HEK293 (cell line): ENCODE measurements around the gene LPA.

Experiments used
- ATF2 ChIP-seq: fragments of 450-650 bp; formaldehyde crosslinking; IDR thresholded peaks from 2 replicates; pipeline ENCODE4 v1.5.1; 2016; ENCODE audit warnings: missing biosample characterization, missing genetic modification characterization, low read depth
- HOXC10 ChIP-seq: sonication (generic); formaldehyde crosslinking; IDR thresholded peaks from 2 replicates; pipeline ENCODE4 v1.8.1; 2023; ENCODE audit warnings: mild to moderate bottlenecking, missing genetic modification reagents
- PRDM1 ChIP-seq: fragments of 450-650 bp; formaldehyde crosslinking; IDR thresholded peaks from 2 replicates; pipeline ENCODE4; 2016; ENCODE audit warnings: missing biosample characterization, missing genetic modification characterization
- PRDM4 ChIP-seq: fragments of 450-650 bp; formaldehyde crosslinking; IDR thresholded peaks from 2 replicates; pipeline ENCODE4 v1.5.1; 2017; ENCODE audit warnings: missing biosample characterization, missing genetic modification characterization
- ZBTB7A ChIP-seq: fragments of 450-650 bp; formaldehyde crosslinking; IDR thresholded peaks from 2 replicates; pipeline ENCODE4 v1.5.1; 2016; ENCODE audit warnings: low read depth, missing biosample characterization, missing genetic modification characterization
- ZNF24 ChIP-seq: fragments of 450-650 bp; formaldehyde crosslinking; IDR thresholded peaks from 2 replicates; pipeline ENCODE4 v1.5.1; 2016; ENCODE audit warnings: missing biosample characterization, missing genetic modification characterization
- ZNF600 ChIP-seq: fragments of 450-650 bp; formaldehyde crosslinking; IDR thresholded peaks from 2 replicates; pipeline ENCODE4 v1.5.1; 2016; ENCODE audit warnings: missing biosample characterization, missing genetic modification characterization
- ZNF660 ChIP-seq: fragments of 450-650 bp; IDR thresholded peaks from 2 replicates; pipeline ENCODE4 v1.5.1; 2018; ENCODE audit warnings: missing biosample characterization, mild to moderate bottlenecking, missing genetic modification characterization
- TF ChIP-seq, protein P1 (sequence below): fragments of 450-650 bp; formaldehyde crosslinking; IDR thresholded peaks from 2 replicates; pipeline ENCODE4 v1.5.1; 2016; ENCODE audit warnings: missing biosample characterization, missing genetic modification characterization, borderline replicate concordance
- TF ChIP-seq, protein P2 (sequence below): fragments of 450-650 bp; formaldehyde crosslinking; IDR thresholded peaks from 2 replicates; pipeline ENCODE4 v1.5.1; 2016; ENCODE audit warnings: missing biosample characterization, missing genetic modification characterization, borderline replicate concordance
- TF ChIP-seq, protein P3 (sequence below): fragments of 450-650 bp; formaldehyde crosslinking; IDR thresholded peaks from 2 replicates; pipeline ENCODE4 v1.5.1; 2016; ENCODE audit warnings: missing biosample characterization, missing genetic modification characterization
- TF ChIP-seq, protein P4 (sequence below): fragments of 450-650 bp; formaldehyde crosslinking; IDR thresholded peaks from 2 replicates; pipeline ENCODE4 v1.5.1; 2016; ENCODE audit warnings: missing biosample characterization, missing genetic modification characterization

Gene LPA

DNA sequence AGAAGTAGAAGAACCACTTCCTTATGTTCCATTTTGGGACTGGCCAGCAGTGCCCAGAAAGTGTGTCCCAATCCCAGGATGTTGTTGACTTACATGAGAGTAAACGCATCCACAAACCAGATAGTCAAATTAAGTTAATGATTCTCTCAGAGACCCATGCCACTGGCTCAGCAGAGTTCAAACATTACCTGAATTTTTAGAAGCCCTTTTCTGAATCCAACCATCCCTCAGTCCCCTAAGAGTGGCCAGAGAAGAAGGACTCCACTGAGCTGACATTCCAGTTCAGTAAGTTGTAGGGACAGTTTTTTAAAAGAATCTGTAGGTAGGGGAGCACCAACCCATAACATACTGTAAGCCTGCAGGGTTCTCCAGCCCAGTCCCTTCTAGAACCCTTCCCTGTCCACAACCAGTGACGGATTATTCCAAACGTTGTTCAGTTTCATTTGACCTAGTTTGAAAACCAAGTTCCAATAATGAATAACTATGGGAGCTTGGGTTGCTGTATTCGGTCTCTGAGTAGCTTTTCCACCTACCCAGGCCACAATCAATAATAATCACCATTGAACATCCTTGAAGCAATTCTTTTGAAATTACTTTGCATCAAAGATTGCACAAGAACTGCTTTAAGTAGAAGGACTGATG lies 153.0 kb downstream of the LPA start (continued):
- TF ChIP-seq, protein P1, sequence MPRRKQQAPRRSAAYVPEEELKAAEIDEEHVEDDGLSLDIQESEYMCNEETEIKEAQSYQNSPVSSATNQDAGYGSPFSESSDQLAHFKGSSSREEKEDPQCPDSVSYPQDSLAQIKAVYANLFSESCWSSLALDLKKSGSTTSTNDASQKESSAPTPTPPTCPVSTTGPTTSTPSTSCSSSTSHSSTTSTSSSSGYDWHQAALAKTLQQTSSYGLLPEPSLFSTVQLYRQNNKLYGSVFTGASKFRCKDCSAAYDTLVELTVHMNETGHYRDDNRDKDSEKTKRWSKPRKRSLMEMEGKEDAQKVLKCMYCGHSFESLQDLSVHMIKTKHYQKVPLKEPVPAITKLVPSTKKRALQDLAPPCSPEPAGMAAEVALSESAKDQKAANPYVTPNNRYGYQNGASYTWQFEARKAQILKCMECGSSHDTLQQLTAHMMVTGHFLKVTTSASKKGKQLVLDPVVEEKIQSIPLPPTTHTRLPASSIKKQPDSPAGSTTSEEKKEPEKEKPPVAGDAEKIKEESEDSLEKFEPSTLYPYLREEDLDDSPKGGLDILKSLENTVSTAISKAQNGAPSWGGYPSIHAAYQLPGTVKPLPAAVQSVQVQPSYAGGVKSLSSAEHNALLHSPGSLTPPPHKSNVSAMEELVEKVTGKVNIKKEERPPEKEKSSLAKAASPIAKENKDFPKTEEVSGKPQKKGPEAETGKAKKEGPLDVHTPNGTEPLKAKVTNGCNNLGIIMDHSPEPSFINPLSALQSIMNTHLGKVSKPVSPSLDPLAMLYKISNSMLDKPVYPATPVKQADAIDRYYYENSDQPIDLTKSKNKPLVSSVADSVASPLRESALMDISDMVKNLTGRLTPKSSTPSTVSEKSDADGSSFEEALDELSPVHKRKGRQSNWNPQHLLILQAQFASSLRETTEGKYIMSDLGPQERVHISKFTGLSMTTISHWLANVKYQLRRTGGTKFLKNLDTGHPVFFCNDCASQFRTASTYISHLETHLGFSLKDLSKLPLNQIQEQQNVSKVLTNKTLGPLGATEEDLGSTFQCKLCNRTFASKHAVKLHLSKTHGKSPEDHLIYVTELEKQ (tag by site-specific recombination): no peak
- TF ChIP-seq HOXC10 (CRISPR knock-in tag): no peak
- no peak for TF ChIP-seq ZBTB7A (tag by site-specific recombination)
- TF ChIP-seq ATF2 (tag by site-specific recombination): no peak
- no peak for TF ChIP-seq PRDM1 (tag by site-specific recombination)
- TF ChIP-seq PRDM4 (tag by site-specific recombination): no peak
- no peak for TF ChIP-seq ZNF24
- TF ChIP-seq, protein P2, sequence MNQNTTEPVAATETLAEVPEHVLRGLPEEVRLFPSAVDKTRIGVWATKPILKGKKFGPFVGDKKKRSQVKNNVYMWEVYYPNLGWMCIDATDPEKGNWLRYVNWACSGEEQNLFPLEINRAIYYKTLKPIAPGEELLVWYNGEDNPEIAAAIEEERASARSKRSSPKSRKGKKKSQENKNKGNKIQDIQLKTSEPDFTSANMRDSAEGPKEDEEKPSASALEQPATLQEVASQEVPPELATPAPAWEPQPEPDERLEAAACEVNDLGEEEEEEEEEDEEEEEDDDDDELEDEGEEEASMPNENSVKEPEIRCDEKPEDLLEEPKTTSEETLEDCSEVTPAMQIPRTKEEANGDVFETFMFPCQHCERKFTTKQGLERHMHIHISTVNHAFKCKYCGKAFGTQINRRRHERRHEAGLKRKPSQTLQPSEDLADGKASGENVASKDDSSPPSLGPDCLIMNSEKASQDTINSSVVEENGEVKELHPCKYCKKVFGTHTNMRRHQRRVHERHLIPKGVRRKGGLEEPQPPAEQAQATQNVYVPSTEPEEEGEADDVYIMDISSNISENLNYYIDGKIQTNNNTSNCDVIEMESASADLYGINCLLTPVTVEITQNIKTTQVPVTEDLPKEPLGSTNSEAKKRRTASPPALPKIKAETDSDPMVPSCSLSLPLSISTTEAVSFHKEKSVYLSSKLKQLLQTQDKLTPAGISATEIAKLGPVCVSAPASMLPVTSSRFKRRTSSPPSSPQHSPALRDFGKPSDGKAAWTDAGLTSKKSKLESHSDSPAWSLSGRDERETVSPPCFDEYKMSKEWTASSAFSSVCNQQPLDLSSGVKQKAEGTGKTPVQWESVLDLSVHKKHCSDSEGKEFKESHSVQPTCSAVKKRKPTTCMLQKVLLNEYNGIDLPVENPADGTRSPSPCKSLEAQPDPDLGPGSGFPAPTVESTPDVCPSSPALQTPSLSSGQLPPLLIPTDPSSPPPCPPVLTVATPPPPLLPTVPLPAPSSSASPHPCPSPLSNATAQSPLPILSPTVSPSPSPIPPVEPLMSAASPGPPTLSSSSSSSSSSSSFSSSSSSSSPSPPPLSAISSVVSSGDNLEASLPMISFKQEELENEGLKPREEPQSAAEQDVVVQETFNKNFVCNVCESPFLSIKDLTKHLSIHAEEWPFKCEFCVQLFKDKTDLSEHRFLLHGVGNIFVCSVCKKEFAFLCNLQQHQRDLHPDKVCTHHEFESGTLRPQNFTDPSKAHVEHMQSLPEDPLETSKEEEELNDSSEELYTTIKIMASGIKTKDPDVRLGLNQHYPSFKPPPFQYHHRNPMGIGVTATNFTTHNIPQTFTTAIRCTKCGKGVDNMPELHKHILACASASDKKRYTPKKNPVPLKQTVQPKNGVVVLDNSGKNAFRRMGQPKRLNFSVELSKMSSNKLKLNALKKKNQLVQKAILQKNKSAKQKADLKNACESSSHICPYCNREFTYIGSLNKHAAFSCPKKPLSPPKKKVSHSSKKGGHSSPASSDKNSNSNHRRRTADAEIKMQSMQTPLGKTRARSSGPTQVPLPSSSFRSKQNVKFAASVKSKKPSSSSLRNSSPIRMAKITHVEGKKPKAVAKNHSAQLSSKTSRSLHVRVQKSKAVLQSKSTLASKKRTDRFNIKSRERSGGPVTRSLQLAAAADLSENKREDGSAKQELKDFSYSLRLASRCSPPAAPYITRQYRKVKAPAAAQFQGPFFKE: no peak
- TF ChIP-seq, protein P3, sequence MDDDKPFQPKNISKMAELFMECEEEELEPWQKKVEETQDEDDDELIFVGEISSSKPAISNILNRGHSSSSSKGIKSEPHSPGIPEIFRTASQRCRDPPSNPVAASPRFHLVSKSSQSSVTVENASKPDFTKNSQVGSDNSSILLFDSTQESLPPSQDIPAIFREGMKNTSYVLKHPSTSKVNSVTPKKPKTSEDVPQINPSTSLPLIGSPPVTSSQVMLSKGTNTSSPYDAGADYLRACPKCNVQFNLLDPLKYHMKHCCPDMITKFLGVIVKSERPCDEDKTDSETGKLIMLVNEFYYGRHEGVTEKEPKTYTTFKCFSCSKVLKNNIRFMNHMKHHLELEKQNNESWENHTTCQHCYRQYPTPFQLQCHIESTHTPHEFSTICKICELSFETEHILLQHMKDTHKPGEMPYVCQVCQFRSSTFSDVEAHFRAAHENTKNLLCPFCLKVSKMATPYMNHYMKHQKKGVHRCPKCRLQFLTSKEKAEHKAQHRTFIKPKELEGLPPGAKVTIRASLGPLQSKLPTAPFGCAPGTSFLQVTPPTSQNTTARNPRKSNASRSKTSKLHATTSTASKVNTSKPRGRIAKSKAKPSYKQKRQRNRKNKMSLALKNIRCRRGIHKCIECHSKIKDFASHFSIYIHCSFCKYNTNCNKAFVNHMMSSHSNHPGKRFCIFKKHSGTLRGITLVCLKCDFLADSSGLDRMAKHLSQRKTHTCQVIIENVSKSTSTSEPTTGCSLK (tag by site-specific recombination): no peak
- no peak for TF ChIP-seq ZNF660 (tag by site-specific recombination)
- TF ChIP-seq, protein P4, sequence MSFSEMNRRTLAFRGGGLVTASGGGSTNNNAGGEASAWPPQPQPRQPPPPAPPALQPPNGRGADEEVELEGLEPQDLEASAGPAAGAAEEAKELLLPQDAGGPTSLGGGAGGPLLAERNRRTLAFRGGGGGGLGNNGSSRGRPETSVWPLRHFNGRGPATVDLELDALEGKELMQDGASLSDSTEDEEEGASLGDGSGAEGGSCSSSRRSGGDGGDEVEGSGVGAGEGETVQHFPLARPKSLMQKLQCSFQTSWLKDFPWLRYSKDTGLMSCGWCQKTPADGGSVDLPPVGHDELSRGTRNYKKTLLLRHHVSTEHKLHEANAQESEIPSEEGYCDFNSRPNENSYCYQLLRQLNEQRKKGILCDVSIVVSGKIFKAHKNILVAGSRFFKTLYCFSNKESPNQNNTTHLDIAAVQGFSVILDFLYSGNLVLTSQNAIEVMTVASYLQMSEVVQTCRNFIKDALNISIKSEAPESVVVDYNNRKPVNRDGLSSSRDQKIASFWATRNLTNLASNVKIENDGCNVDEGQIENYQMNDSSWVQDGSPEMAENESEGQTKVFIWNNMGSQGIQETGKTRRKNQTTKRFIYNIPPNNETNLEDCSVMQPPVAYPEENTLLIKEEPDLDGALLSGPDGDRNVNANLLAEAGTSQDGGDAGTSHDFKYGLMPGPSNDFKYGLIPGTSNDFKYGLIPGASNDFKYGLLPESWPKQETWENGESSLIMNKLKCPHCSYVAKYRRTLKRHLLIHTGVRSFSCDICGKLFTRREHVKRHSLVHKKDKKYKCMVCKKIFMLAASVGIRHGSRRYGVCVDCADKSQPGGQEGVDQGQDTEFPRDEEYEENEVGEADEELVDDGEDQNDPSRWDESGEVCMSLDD: no peak
- TF ChIP-seq ZNF600 (tag by site-specific recombination): no peak
- TF ChIP-seq, all 188 proteins: peak for 0
